NCI-H2107 treated with DMSO at 0.1 percent for 48 hours (cell line): Measurements from ENCODE around the gene SIK2.
"Not testable (repeated sequence)": the region's sequence is repeated elsewhere in the genome, so short reads cannot be mapped to it uniquely, and the experiment has no call there.

Experiments
- DNase-seq: peaks from one replicate; lab custom pipeline; 2025; ENCODE audit not compliant: unreplicated experiment; lab: John Stamatoyannopoulos, UW

Gene SIK2

GRCh38 chr11:111654601-111655000 is 52.4 kb downstream of the SIK2 start:
- DNase-seq: no peak

DNA sequence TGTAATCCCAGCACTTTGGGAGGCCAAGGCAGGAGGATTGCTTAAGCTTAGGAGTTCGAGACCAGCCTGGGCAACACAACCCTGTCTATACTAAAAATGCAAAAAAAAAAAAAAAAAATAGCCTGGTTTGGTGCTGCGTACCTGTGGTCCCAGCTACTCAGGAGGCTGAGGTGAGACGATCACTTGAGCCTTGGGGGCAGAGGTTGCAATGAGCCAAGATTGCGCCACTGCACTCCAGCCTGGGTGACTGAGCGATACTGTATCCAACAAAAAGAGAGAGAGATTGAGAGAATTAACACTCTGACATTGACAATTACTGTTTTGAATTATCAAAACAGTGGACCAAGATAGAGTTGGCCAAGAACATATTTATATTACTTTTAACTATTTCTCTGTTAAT is 53.7 kb downstream of the SIK2 start:
- no peak for DNase-seq

DNA sequence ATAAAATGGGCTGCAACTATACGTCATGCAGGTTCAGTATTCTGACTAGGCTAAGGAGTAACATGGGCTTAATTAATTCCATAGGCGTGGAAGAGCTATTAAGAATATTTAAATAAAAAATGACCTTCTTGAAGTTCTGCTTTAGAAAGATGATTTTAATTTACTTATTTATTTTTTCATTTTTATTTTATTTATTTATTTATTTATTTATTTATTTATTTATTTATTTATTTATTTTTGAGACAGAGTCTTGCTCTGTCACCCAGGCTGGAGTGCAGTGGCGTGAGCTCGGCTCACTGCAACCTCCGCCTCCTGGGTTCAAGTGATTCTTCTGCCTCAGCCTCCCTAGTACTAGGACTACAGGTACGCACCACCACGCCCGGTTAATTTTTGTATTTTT is 55.7 kb downstream of the SIK2 start:
- not testable (repeated sequence) for DNase-seq

- DNase-seq: not testable (repeated sequence)
Measured at GRCh38 chr11:111658493-111658892, 56.2 kb downstream of the SIK2 start.

GRCh38 chr11:111659201-111660115 is 57.2 kb downstream of the SIK2 start:
- no peak for DNase-seq

DNA sequence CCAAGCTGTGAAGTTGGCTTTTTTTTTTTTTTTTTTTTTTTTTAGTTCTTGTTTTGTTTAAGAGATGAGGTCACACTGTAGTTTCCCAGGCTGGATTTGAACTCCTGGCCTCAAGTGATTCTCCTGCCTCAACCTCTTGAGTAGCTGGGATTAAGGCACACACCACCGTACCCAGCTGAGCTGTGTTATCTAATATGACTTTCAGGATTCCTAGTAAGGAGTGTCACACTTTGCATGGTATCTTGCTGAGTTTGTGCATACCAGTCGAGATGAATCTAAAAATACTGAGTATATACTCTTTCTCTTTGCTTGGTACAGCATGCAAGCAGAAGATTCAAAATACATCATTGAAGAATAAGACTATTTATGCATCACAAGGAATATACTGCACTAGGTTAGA is 58.6 kb downstream of the SIK2 start:
- DNase-seq: no peak

DNA sequence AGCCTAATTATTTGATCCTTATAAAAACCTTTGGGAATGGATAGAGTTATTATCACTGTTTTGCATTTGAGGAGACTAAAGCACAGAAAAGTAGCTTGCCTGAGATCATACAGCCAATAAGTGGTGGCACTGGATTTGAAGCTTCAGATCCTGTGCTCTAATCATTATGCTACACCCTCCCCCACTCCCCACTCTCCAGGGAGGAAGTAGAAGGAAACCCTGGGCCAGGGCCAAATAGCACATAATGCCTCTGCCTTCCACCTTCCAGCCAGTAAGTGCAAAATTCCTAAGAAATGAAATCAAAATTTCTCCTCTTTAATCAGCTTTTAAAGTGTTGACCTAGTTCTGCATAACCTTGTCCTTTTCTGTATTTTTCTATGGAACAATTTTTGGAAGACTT is 61.6 kb downstream of the SIK2 start:
- DNase-seq: no peak

DNA sequence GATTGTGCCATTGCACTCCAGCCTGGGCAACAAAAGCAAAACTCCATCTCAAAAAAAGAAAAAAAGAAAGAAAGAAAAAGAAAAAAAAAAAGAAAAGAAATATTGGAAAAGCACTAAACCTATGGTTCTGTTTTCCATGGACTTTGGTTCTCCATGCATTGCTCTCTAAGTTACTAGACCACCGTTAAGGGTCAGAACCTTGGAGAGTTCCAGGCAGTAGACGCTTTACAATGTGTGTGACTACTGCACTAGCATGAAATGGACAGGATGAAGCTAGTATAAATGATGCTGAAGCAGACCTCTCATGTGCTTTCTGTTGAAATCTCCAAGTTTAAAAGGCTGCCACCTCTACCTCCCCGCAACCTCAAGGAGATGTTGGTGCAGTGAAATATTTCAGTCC is 63.5 kb downstream of the SIK2 start:
- DNase-seq: no peak

DNA sequence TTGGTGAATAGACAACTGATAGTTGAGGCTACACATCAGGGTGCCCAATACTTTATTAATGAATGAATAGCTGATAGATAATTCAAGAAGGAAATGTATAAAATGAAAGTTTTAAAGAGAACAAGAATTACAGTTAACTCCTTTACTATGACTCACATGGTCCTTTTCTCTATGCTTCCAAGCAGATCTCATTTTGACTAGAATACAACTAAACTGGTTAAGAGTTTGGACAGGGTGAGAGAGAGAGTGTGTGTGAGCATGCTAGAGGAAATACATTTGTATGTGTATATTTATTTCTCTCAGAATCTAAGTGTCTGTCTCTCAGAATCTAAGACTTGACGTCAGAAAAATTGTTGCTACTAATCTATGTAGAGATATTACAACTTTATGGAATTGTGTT is 66.7 kb downstream of the SIK2 start:
- DNase-seq: no peak

DNA sequence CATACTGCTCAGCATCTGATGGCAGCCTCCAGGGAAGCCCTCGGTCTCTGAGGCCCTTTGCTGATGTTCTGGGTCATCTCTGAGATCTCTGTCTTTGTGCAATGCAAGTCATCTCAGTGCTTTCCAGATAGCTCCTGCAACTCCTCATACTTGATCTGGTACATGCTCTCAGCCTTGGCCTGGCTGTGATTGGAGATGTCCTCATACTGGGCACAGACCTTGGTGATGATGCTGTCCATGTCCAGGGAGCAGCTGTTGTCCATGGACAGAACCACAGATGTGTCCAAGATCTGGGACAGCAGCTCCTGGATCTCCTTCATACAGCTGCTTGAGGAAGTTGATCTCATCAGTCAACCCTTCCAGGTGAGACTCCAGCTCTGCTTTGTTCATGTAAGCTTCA is 69.1 kb downstream of the SIK2 start:
- no peak for DNase-seq

- no peak for DNase-seq
Measured at GRCh38 chr11:111672949-111673348, 70.7 kb downstream of the SIK2 start.

- DNase-seq: no peak
Measured at GRCh38 chr11:111674941-111675340, 72.7 kb downstream of the SIK2 start.

- no peak for DNase-seq
Measured at GRCh38 chr11:111675891-111676290, 73.6 kb downstream of the SIK2 start.

DNA sequence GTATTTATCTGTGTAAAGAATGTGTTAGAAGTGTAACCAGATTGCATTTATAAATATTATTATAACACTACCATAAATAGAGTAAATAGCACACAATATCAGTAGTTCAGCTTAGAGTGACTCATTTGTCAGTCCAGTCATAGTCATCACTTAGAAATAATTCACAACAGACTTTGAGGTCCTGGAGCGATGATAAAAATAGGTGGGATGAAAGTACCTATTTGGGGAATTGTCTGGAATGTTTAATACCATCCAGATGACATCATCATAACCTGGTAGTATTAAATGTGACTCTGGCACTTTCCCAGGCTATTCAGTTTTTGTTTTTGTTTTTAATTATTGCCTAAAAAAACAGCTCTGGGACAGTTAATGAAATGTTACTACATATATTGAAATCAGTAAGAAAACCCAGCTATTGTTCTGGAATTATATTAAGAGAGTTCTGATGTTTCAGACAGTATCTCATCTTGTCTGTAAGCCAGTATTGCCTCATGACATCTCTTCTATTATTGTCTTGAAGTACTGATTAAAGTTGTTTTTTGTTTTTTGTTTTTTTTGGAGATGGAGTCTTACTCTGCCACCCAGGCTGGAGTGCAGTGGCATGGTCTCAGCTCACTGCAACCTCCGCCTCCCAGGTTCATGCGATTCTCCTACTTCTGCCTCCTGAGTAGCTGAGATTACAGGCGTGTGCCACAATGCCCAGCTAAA is 74.8 kb downstream of the SIK2 start:
- no peak for DNase-seq

DNA sequence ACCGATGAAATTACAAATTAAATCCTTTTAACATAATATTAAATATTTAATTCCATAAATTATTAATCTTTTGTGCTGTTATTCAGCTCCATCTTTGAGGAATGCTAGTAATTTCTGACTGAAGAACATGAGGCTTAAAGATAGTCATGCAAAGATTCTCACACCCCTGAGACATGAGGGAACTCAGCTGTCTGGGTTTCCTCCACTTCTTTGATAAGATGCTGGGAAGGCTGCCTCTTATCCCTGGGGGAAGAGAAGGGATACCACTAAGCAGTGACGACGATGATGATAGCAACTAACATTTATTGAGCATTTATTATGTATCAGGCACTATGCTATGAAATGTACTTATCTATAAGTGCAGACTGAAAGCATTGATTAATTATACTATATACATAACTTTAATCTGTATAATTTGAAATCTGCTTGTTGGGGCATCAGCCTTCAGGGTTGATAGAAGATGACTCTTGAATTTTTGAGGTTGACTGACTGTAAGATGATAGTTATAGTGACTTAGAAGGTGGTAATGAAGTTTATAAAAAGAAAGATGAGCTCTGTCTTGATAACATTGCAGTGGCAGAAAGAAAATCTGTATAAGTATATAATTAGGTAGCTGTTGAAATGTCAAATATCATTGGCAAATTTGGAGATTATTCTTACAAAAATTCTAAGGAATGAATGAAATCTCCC is 78.4 kb downstream of the SIK2 start:
- no peak for DNase-seq

- no peak for DNase-seq
Measured at GRCh38 chr11:111683806-111684205, 81.6 kb downstream of the SIK2 start.

DNA sequence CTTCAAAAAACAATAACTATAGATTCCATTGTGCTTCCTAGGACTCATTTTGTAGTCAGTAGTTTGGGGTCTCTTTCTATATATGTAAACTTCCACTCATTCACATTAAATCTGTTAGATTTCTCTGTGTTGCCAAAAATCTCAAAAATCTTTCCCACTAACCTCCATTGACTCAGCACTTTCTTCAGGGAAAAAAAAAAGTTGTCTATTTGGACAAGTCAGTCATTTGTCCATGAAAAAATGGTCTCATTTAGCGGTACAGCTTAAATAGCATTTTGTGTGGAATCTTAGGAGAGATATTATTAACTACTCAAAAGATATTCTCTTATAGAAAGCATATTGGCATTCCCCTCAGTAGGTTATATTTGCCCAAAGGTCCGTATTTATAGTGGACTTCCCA is 82.0 kb downstream of the SIK2 start:
- DNase-seq: no peak

GRCh38 chr11:111688013-111688412 is 85.8 kb downstream of the SIK2 start:
- no peak for DNase-seq

GRCh38 chr11:111691176-111691575 is 88.9 kb downstream of the SIK2 start:
- no peak for DNase-seq

DNA sequence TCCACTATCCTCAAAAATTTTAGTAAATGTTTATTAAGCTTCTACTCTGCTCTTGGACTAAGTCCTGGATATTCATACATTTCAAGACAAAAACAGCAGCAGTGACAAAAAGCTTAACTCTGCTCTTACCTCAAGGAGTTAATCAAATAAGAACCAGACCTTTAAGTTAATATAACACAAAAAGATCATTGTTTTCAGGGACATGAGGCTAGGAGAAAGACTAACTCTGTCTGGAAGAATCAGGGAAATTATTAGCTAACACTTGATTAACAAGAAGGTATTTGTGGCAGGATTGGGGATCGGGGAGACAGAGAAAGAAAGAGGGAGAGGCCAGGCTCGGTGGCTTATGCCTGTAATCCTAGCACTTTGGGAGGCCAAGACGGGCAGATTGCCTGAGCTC is 89.5 kb downstream of the SIK2 start:
- DNase-seq: no peak

DNA sequence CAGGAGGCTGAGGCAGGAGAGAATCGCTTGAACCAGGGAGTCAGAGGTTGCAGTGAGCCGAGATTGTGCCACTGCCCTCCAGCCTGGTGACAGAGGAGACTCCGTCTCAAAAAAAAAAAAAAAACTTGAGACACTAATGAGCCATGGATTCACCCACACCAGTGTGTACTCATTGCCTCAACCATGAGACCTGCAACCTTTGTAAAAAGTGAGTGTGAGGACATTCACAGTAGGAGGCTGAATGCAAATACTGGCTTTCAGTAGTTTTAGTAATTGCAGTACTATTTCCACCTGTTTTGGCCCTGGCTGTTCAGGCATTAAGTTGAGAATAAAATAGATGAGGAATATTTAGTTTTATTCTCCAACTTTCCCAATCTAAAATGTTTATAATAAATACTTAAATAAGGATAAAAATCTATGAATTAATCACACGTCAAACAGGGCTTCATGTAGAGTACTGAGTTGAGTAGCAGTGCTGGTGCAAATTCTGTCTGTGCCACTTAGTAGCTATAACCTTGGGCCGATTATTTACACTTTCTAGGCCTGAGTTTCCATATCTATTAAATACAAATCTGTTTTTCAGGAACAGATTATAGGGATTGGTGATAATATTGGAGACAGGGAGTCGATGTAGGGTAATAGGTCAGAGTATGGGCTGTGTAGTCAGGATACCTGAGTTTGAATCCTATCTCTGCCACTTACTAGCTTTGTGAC is 91.1 kb downstream of the SIK2 start:
- no peak for DNase-seq
